H1 (cell line): ENCODE measurements around the gene WDR27.

Experiments
- BCL11A ChIP-seq, 2 experiments: IDR thresholded peaks; one replicate each; pipeline ENCODE4 v1.6.1; 2011; ENCODE audit warnings: low read depth in 2 of 2, low read length in 2 of 2, mild to moderate bottlenecking in 2 of 2
- BRCA1 ChIP-seq: IDR thresholded peaks from 2 replicates; pipeline ENCODE4 v1.6.1; 2012; ENCODE audit warnings: low read depth, low read length, improper control_type of control experiment
- CTCF ChIP-seq, 3 experiments: IDR thresholded peaks; 1 replicate in 2 of 3; 2 replicates in 1 of 3; pipeline versions ENCODE4 v1.5.1 to v1.6.1; 2011; ENCODE audit warnings: low read length in 3 of 3, mild to moderate bottlenecking in 3 of 3, inconsistent platforms in 2 of 3, low read depth in 1 of 3, moderate library complexity in 1 of 3; ENCODE audit not compliant: insufficient read depth in 1 of 3; ENCODE audit errors: control extremely low read depth in 1 of 3
- FOSL1 ChIP-seq: IDR thresholded peaks from 2 replicates; pipeline ENCODE4 v1.6.1; 2011; ENCODE audit warnings: mild to moderate bottlenecking, low read depth, low read length, moderate library complexity; ENCODE audit not compliant: insufficient read depth
- GABPA ChIP-seq: IDR thresholded peaks from 2 replicates; pipeline ENCODE4 v1.6.1; 2011; ENCODE audit warnings: mild to moderate bottlenecking, low read length, moderate library complexity, borderline replicate concordance; ENCODE audit not compliant: insufficient read depth
- KDM5A ChIP-seq: fragments of 200-600 bp; IDR thresholded peaks from 2 replicates; pipeline ENCODE4 v1.7.1; 2012; ENCODE audit warnings: mild to moderate bottlenecking, low read length, inconsistent platforms, mixed read lengths
- MAFK ChIP-seq: IDR thresholded peaks from 2 replicates; pipeline ENCODE4 v1.6.1; 2012; ENCODE audit warnings: low read depth, mild to moderate bottlenecking, improper control_type of control experiment, low read length
- POLR2A ChIP-seq, 2 experiments: IDR thresholded peaks; 1 replicate in 1 of 2; 2 replicates in 1 of 2; pipeline ENCODE4 v1.6.1; 2011; ENCODE audit warnings: low read depth in 2 of 2, low read length in 2 of 2, mild to moderate bottlenecking in 2 of 2; ENCODE audit errors: control extremely low read depth in 1 of 2
- RXRA ChIP-seq: IDR thresholded peaks from 2 replicates; pipeline ENCODE4 v1.6.1; 2011; ENCODE audit warnings: low read depth, mild to moderate bottlenecking, low read length, moderate library complexity; ENCODE audit not compliant: insufficient read depth
- SP1 ChIP-seq: IDR thresholded peaks from 2 replicates; pipeline ENCODE4 v1.6.1; 2011; ENCODE audit warnings: low read depth, low read length
- TF ChIP-seq, protein P1 (sequence below): IDR thresholded peaks from 2 replicates; pipeline ENCODE4 v1.6.1; 2011; ENCODE audit warnings: low read depth, mild to moderate bottlenecking, low read length; ENCODE audit not compliant: insufficient read depth
- TF ChIP-seq, protein P2 (sequence below): IDR thresholded peaks from 2 replicates; pipeline ENCODE4 v1.6.1; 2012; ENCODE audit warnings: inconsistent platforms

DNA sequence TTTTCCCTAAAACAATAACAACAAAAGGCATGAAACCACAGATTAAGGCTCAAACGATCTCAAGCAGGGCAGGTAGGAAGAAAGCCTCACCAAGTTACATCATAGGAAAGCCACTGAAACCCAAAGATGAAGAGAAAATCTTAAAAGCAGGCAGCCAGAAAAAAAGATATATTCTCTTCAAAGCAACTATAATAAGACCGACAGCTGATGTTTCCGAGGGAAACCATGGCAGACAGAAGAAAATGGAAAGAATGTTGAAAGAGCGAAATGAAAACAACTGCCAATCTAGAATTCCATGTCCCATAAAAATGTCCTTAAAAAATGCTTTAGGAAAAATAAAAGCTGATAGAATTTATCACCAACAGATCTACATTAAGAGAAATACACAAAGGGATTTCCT lies 286.6 kb downstream of the WDR27 start:
- TF ChIP-seq RXRA (no peak), POLR2A (IDR thresholded peaks at IDR 0.05; ENCODE audit: control extremely low read depth in 1 of 2, low read depth in 2 of 2, low read length in 2 of 2) (no peak), FOSL1 (no peak), MAFK (no peak), CTCF (IDR thresholded peaks at IDR 0.05; ENCODE audit: control extremely low read depth in 1 of 3, insufficient read depth in 1 of 3, low read depth in 1 of 3, low read length in 3 of 3) (no peak), BRCA1 (no peak), GABPA (no peak), SP1 (no peak), BCL11A (IDR thresholded peaks at IDR 0.05; ENCODE audit: low read depth in 2 of 2, low read length in 2 of 2) (no peak), KDM5A (no peak)
- TF ChIP-seq, protein P1, sequence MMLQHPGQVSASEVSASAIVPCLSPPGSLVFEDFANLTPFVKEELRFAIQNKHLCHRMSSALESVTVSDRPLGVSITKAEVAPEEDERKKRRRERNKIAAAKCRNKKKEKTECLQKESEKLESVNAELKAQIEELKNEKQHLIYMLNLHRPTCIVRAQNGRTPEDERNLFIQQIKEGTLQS: no peak
- TF ChIP-seq, protein P2, sequence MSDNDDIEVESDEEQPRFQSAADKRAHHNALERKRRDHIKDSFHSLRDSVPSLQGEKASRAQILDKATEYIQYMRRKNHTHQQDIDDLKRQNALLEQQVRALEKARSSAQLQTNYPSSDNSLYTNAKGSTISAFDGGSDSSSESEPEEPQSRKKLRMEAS: no peak
